ENCODE measurements around the gene TIPARP. TPM values are rescaled to one million over a fixed set of nuclear protein-coding genes. Genes with fewer than 3 reads are reported as not detected.

TIPARP gene
- total RNA-seq, 4 donors from 2014 or later: 23.3 to 65.0 (median 31.2) TPM

- H3K4me1 ChIP-seq: peaks cover 3 to 15% of the 10 kb centered on the region in 2 donors
- H3K27ac ChIP-seq: no peak overlapping the region
- intact Hi-C loops (cut with DNase I): no loop called here
Observed at GRCh38 chr3:156693166-156693565, 18.8 kb downstream of the TIPARP start.

GRCh38 chr3:156694536-156694935 lies 20.1 kb downstream of the TIPARP start:
- no peak for DNase-seq
- Histone ChIP-seq H3K9me3 (no peaks in the 10 kb centered on the region), H3K4me3 (replicated peaks in 1 of 3) (no peak overlapping the region), H3K27ac (no peak overlapping the region), H3K27me3 (no peaks in the 10 kb centered on the region), H3K4me1 (peaks cover 3 to 15% of the 10 kb centered on the region in 2 donors), H3K36me3 (peaks cover 8 to 27% of the 10 kb centered on the region in 2 donors)
- TF ChIP-seq POLR2A (IDR thresholded peaks at IDR 0.05): no peak
- no peak for TF ChIP-seq CTCF (IDR thresholded peaks at IDR 0.05)
- intact Hi-C loops (cut with DNase I): no loop called here

More at GRCh38 chr3:156693166-156693565, 18.8 kb downstream of the TIPARP start:
- Histone ChIP-seq H3K9me3 (no peaks in the 10 kb centered on the region), H3K27me3 (no peaks in the 10 kb centered on the region), H3K4me3 (replicated peaks in 1 of 3) (no peak overlapping the region), H3K36me3 (peaks cover 8 to 27% of the 10 kb centered on the region in 2 donors)
- DNase-seq: no peak
- WGBS, 2 donors: 63 to 77% methylated on average over 2 of the region's 2 CpGs
- TF ChIP-seq CTCF (IDR thresholded peaks at IDR 0.05): no peak
- TF ChIP-seq POLR2A (IDR thresholded peaks at IDR 0.05): no peak

- H3K9me3 ChIP-seq: no peaks in the 10 kb centered on the region
- peaks cover 14 to 31% of the 10 kb centered on the region in 2 donors for H3K36me3 ChIP-seq
- no peak for DNase-seq
- 86 to 87% methylated on average over 1 of the region's 1 CpG for WGBS, 2 donors
- TF ChIP-seq POLR2A (IDR thresholded peaks at IDR 0.05): no peak
- TF ChIP-seq CTCF (IDR thresholded peaks at IDR 0.05): no peak
- H3K27me3 ChIP-seq: no peaks in the 10 kb centered on the region
- H3K4me3 ChIP-seq (replicated peaks in 1 of 3): no peak overlapping the region
- peaks cover 0 to 6% of the 10 kb centered on the region in 2 donors for H3K4me1 ChIP-seq
- H3K27ac ChIP-seq: no peak overlapping the region
- intact Hi-C loops (cut with DNase I): no loop called here
Observed at GRCh38 chr3:156702367-156702766, 28.0 kb downstream of the TIPARP start.

GRCh38 chr3:156704370-156705036 lies 30.1 kb downstream of the TIPARP start:
- peak overlapping the region in 1 of 3 donors; percentile 13 for H3K27ac ChIP-seq
- intact Hi-C loops (cut with DNase I): no loop called here
- H3K36me3 ChIP-seq: peaks cover 14 to 25% of the 10 kb centered on the region in 2 donors
- no peaks in the 10 kb centered on the region for H3K27me3 ChIP-seq
- 70 to 73% methylated on average over 4 of the region's 4 CpGs for WGBS, 2 donors
- DNase-seq: no peak
- TF ChIP-seq POLR2A (IDR thresholded peaks at IDR 0.05) (no peak), CTCF (IDR thresholded peaks at IDR 0.05) (no peak)
- no peaks in the 10 kb centered on the region for H3K9me3 ChIP-seq
- no peak overlapping the region for H3K4me3 ChIP-seq (replicated peaks in 1 of 3)
- H3K4me1 ChIP-seq: peaks cover 0 to 6% of the 10 kb centered on the region in 2 donors

GRCh38 chr3:156705761-156706616 lies 31.6 kb downstream of the TIPARP start:
- no peak overlapping the region for H3K4me3 ChIP-seq (replicated peaks in 1 of 3)
- WGBS, 2 donors: 67 to 72% methylated on average over 3 of the region's 3 CpGs
- H3K4me1 ChIP-seq: no peaks in the 10 kb centered on the region
- no peak overlapping the region for H3K27ac ChIP-seq
- no peaks in the 10 kb centered on the region for H3K9me3 ChIP-seq
- peaks cover 14 to 25% of the 10 kb centered on the region in 2 donors for H3K36me3 ChIP-seq
- intact Hi-C loops (cut with DNase I): no loop called here
- no peak for DNase-seq
- TF ChIP-seq POLR2A (IDR thresholded peaks at IDR 0.05): no peak
- TF ChIP-seq CTCF (IDR thresholded peaks at IDR 0.05): no peak
- H3K27me3 ChIP-seq: no peaks in the 10 kb centered on the region
